Epithelial cell of esophagus (primary cell): Measurements from ENCODE around the gene ERO1B.

Experiments used
- DNase-seq: peaks from one replicate; pipeline ENCODE4 v3.0.0; 2010; ENCODE audit warnings: low read depth
- H3K4me3 ChIP-seq: 2 replicates; pipeline ENCODE4 v1.5.1; 2011; ENCODE audit warnings: mild to moderate bottlenecking, low read length, control low read depth
- TF ChIP-seq, protein P1 (sequence below): IDR thresholded peaks from 2 replicates; pipeline ENCODE4 v1.5.1; 2011; ENCODE audit warnings: low read depth, mild to moderate bottlenecking, low read length, control low read depth, inconsistent platforms; ENCODE audit not compliant: insufficient read depth; ENCODE audit errors: missing control alignments

The ERO1B gene

DNA sequence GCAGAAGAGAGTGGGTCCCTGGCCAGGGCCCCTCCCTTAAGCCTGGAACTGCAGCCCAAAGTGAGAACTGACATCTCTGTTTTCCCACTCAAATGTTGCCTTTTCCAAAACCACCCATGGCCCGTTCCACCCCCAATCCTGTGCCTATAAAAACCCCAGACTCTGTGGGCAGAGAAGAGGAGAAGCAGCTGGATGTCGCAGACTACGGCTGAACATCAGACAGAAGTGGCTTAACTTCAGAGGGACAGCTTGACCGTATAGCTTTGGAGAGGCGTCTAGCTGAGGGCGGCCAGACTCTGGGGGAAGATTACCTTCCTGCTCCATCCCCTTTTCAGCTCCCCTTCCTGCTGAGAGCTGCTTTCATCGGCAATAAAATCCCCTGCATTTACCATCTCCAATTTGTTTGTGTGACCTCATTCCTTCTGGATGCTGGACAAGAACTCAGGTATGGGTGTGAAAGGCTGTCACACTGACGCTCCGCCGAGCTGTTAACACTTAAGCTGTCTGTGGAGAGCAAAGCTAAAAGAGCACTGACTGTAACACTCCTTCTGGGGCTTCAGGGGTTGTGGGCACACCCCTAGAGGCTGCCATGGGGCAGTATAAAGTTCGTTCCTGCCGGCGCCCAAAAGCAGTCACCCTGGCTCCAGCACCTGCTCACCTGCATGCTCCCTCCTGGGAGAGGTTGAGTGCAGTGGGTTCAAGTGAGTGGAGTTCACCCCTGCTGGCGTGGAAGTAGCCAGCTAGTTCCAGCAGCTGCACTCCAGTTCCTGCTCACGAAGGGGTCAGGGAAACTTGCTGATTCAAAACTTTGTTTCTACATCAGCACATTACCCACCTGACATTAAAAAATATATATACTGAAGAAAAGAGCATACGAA is 19.6 kb upstream of the ERO1B start:
- no peak for DNase-seq
- TF ChIP-seq, protein P1, sequence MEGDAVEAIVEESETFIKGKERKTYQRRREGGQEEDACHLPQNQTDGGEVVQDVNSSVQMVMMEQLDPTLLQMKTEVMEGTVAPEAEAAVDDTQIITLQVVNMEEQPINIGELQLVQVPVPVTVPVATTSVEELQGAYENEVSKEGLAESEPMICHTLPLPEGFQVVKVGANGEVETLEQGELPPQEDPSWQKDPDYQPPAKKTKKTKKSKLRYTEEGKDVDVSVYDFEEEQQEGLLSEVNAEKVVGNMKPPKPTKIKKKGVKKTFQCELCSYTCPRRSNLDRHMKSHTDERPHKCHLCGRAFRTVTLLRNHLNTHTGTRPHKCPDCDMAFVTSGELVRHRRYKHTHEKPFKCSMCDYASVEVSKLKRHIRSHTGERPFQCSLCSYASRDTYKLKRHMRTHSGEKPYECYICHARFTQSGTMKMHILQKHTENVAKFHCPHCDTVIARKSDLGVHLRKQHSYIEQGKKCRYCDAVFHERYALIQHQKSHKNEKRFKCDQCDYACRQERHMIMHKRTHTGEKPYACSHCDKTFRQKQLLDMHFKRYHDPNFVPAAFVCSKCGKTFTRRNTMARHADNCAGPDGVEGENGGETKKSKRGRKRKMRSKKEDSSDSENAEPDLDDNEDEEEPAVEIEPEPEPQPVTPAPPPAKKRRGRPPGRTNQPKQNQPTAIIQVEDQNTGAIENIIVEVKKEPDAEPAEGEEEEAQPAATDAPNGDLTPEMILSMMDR = no peak
- no peak overlapping the region for H3K4me3 ChIP-seq

DNA sequence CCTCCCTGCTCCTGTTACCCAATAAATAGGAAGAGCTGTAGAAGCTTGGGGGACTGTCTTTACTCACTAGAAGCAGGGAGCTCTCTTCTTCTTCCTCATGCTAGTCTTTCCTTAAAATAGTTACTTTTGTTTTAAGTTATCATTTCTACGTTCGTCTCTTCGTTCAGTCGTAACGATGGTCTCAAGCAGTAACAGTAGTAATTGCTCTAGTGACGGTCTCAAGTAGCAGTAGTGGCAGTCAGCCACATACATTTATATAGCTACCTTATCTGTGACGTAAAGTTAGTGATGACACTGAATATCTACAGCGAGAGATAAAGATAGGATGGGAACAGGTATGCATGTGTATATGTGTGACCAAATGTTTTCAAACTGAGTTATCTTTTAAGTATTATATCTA is 15.4 kb upstream of the ERO1B start:
- DNase-seq = no peak
- no peak overlapping the region for H3K4me3 ChIP-seq
- TF ChIP-seq, protein P1 = no peak

DNA sequence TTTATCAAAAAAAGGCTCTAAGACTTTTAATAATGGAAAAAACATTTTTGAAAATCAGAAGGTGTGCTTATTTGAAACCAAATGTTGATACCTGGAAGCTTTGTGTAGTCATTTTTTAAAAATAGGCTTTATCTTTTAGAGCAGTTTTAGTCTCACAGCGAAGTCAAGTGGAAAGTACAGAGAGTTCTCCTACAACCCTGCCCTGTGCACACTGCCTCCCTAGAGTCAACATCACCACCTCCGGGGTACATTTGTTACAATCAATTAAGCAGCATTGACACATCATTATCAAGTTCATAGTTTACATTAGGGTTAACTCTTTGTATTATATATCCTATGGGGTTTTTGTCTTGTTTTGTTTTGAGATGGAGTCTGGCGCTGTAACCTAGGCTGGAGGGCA is 10.7 kb upstream of the ERO1B start:
- TF ChIP-seq, protein P1 = no peak
- DNase-seq = no peak
- no peak overlapping the region for H3K4me3 ChIP-seq

DNA sequence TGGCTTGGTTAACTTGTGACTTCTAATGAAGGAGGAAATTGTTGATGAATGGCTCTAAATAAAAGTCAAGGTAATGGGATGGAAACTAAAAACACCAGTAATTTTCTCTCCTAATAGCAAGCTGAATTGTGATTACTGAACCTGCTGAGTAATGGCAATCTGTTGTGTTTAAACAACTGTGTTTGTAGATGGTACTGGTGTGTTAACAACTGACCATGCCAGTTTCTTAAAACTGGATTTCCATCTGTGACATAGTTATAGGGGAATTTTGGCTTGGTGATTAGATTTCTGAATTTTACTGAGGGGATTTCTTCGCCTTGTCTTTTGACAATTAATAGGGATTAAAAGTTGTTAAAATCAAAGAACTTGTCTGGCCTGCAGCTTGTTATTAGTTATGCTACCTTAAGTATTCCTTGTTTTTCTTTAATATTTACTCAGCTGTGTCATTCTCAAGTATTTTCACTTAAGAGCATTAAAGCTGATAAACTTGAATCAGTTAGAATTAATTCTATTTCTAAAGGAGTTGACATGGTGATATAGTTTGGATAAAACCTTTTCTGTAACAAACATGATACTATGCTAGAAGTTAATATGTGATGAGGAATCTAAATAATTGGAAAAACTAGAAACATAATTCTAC is 7.9 kb upstream of the ERO1B start:
- H3K4me3 ChIP-seq = no peak overlapping the region
- TF ChIP-seq, protein P1 = no peak

DNA sequence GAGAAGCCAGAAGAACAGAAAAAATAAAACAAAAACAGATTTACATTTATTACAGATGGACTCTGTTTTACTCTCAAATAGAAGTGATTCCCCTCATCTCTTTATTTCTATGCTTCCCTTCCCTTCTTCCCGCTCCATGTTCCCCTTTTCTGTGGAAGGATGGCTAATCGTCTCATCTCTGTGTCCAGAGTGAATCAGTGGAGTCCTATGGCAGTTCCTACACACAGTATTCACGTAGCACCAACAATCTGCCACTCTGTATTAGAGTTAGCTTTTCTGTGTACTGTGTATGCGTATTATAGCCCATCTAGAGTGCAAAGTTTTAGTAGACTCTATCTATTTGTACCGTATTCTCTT is 6.8 kb upstream of the ERO1B start:
- no peak for DNase-seq
- TF ChIP-seq, protein P1 = no peak
- no peak overlapping the region for H3K4me3 ChIP-seq

More for the DNA sequence above, 7.9 kb upstream of the ERO1B start:
- DNase-seq = no peak

DNA sequence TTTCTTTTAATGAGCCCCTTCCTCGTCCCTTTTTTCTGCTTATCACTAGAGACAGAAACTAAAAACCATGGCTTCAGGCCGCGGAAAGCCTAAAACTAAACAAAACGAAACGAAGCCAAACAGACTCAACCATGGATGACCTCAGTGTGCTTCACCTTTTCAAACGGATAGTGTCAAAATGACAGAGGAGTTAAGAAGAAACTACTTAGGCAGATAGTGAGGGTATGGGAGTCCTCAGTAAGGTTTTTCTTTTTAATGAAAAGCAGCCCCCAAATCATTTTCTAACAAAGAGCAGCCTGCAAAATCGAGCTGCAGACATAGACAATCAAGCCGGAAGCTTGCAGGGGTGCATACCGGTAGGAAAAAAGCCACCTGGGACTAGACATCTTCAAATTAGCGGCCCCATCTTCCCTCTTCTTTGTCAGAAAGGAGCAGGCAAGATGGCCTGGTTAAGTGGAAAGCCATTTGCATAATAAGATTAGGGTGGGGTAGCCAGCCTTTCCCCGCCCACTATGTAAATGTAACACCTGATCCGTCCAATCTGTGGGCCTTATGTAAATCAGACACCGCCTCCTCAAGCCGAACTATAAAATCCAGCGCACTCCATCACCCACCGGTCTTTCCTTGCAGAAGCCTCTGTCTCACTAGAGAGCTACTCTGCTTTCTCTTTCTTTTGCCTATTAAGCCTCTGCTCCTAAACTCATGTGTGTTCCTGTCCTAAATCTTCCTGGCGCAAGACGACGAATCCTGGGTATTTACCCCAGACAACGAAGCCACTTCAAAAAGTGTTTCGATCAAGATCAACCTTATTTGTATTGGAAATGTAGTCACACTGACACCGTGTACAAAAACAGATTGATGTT is 6.2 kb upstream of the ERO1B start:
- no peak overlapping the region for H3K4me3 ChIP-seq
- TF ChIP-seq, protein P1 = no peak
- no peak for DNase-seq
